ENCODE data around the gene CDC42EP2.

The CDC42EP2 gene

GRCh38 chr11:65341856-65342255 lies 27.2 kb downstream of the CDC42EP2 start:
- H3K27me3 ChIP-seq (ENCODE audit: control insufficient read depth in 1 of 2, insufficient read depth in 2 of 2, low read length in 2 of 2): no peaks in the 10 kb centered on the region
- no peak overlapping the region for H3K27ac ChIP-seq (ENCODE audit: low read length)
- H3K4me1 ChIP-seq (ENCODE audit: control insufficient read depth, insufficient read depth, low read length): no peaks in the 10 kb centered on the region
- no peaks in the 10 kb centered on the region for H3K9me3 ChIP-seq (ENCODE audit: control insufficient read depth in 2 of 2, low read length in 2 of 2)
- no peak overlapping the region for H3K9ac ChIP-seq (ENCODE audit: low read length in 2 of 2)
- H3K36me3 ChIP-seq (ENCODE audit: control insufficient read depth in 2 of 2, insufficient read depth in 2 of 2, low read length in 2 of 2): peaks cover 57 to 66% of the 10 kb centered on the region in 2 donors
- no peak overlapping the region for H3K4me3 ChIP-seq (ENCODE audit: low read length in 2 of 2)

- H3K4me1 ChIP-seq (ENCODE audit: control insufficient read depth, insufficient read depth, low read length): peaks cover 24% of the 10 kb centered on the region
- no peak overlapping the region for H3K4me3 ChIP-seq (ENCODE audit: low read length in 2 of 2)
- peaks cover 0 to 3% of the 10 kb centered on the region in 2 donors for H3K27me3 ChIP-seq (ENCODE audit: control insufficient read depth in 1 of 2, insufficient read depth in 2 of 2, low read length in 2 of 2)
- H3K36me3 ChIP-seq (ENCODE audit: control insufficient read depth in 2 of 2, insufficient read depth in 2 of 2, low read length in 2 of 2): peaks cover 42 to 45% of the 10 kb centered on the region in 2 donors
- H3K9me3 ChIP-seq (ENCODE audit: control insufficient read depth in 2 of 2, low read length in 2 of 2): no peaks in the 10 kb centered on the region
- no peak overlapping the region for H3K27ac ChIP-seq (ENCODE audit: low read length)
- H3K9ac ChIP-seq (ENCODE audit: low read length in 2 of 2): no peak overlapping the region
Measured at GRCh38 chr11:65351511-65351910, 36.8 kb downstream of the CDC42EP2 start.

GRCh38 chr11:65352783-65353182 lies 38.1 kb downstream of the CDC42EP2 start:
- peaks cover 0 to 6% of the 10 kb centered on the region in 2 donors for H3K27me3 ChIP-seq (ENCODE audit: control insufficient read depth in 1 of 2, insufficient read depth in 2 of 2, low read length in 2 of 2)
- H3K36me3 ChIP-seq (ENCODE audit: control insufficient read depth in 2 of 2, insufficient read depth in 2 of 2, low read length in 2 of 2): peaks cover 38 to 41% of the 10 kb centered on the region in 2 donors
- no peak overlapping the region for H3K9ac ChIP-seq (ENCODE audit: low read length in 2 of 2)
- H3K4me1 ChIP-seq (ENCODE audit: control insufficient read depth, insufficient read depth, low read length): peaks cover 24% of the 10 kb centered on the region
- H3K27ac ChIP-seq (ENCODE audit: low read length): no peak overlapping the region
- no peak overlapping the region for H3K4me3 ChIP-seq (ENCODE audit: low read length in 2 of 2)
- H3K9me3 ChIP-seq (ENCODE audit: control insufficient read depth in 2 of 2, low read length in 2 of 2): no peaks in the 10 kb centered on the region

GRCh38 chr11:65353376-65353775 lies 38.7 kb downstream of the CDC42EP2 start:
- Histone ChIP-seq H3K36me3 (ENCODE audit: control insufficient read depth in 2 of 2, insufficient read depth in 2 of 2, low read length in 2 of 2) (peaks cover 33 to 36% of the 10 kb centered on the region in 2 donors), H3K27ac (ENCODE audit: low read length) (peak overlapping the region; percentile 46), H3K9me3 (ENCODE audit: control insufficient read depth in 2 of 2, low read length in 2 of 2) (no peaks in the 10 kb centered on the region), H3K9ac (ENCODE audit: low read length in 2 of 2) (peak overlapping the region in 1 of 2 donors; percentile 50), H3K4me3 (ENCODE audit: low read length in 2 of 2) (peak overlapping the region in 1 of 2 donors; percentile 89), H3K27me3 (ENCODE audit: control insufficient read depth in 1 of 2, insufficient read depth in 2 of 2, low read length in 2 of 2) (peaks cover 0 to 6% of the 10 kb centered on the region in 2 donors), H3K4me1 (ENCODE audit: control insufficient read depth, insufficient read depth, low read length) (peaks cover 24% of the 10 kb centered on the region)

- Histone ChIP-seq H3K36me3 (ENCODE audit: control insufficient read depth in 2 of 2, insufficient read depth in 2 of 2, low read length in 2 of 2) (peaks cover 29 to 31% of the 10 kb centered on the region in 2 donors), H3K4me1 (ENCODE audit: control insufficient read depth, insufficient read depth, low read length) (peaks cover 24% of the 10 kb centered on the region), H3K9ac (ENCODE audit: low read length in 2 of 2) (peak overlapping the region; percentile 50 to 62), H3K27ac (ENCODE audit: low read length) (peak overlapping the region; percentile 46), H3K4me3 (ENCODE audit: low read length in 2 of 2) (peak overlapping the region; percentile 75 to 89), H3K9me3 (ENCODE audit: control insufficient read depth in 2 of 2, low read length in 2 of 2) (no peaks in the 10 kb centered on the region), H3K27me3 (ENCODE audit: control insufficient read depth in 1 of 2, insufficient read depth in 2 of 2, low read length in 2 of 2) (peaks cover 0 to 6% of the 10 kb centered on the region in 2 donors)
Measured at GRCh38 chr11:65353900-65354264, 39.2 kb downstream of the CDC42EP2 start.

- peak within 1 kb of the TSS; percentile 75 to 89 for H3K4me3 ChIP-seq (ENCODE audit: low read length in 2 of 2)
- H3K27ac ChIP-seq (ENCODE audit: low read length): peak within 1 kb of the TSS; percentile 46
- H3K36me3 ChIP-seq (ENCODE audit: control insufficient read depth in 2 of 2, insufficient read depth in 2 of 2, low read length in 2 of 2): peaks cover 25 to 27% of the 10 kb centered on the region in 2 donors
- H3K9ac ChIP-seq (ENCODE audit: low read length in 2 of 2): peak within 1 kb of the TSS; percentile 50 to 62
- H3K27me3 ChIP-seq (ENCODE audit: control insufficient read depth in 1 of 2, insufficient read depth in 2 of 2, low read length in 2 of 2): peaks cover 0 to 6% of the 10 kb centered on the region in 2 donors
- peaks cover 24% of the 10 kb centered on the region for H3K4me1 ChIP-seq (ENCODE audit: control insufficient read depth, insufficient read depth, low read length)
- H3K9me3 ChIP-seq (ENCODE audit: control insufficient read depth in 2 of 2, low read length in 2 of 2): no peaks in the 10 kb centered on the region
Measured at GRCh38 chr11:65354265-65355012, 39.8 kb downstream of the CDC42EP2 start, which contains the start of gene TIGD3. Gene TIGD3, plus strand, starts transcription at chr11:65354751. Its CDS starts 1,058 bp downstream, at chr11:65355809.

GRCh38 chr11:65355013-65355775 lies 40.5 kb downstream of the CDC42EP2 start:
- Histone ChIP-seq H3K27me3 (ENCODE audit: control insufficient read depth in 1 of 2, insufficient read depth in 2 of 2, low read length in 2 of 2) (peaks cover 0 to 6% of the 10 kb centered on the region in 2 donors), H3K9ac (ENCODE audit: low read length in 2 of 2) (peak overlapping the region in 1 of 2 donors; percentile 42), H3K36me3 (ENCODE audit: control insufficient read depth in 2 of 2, insufficient read depth in 2 of 2, low read length in 2 of 2) (peaks cover 21 to 25% of the 10 kb centered on the region in 2 donors), H3K27ac (ENCODE audit: low read length) (no peak overlapping the region), H3K4me3 (ENCODE audit: low read length in 2 of 2) (peak overlapping the region; percentile 59 to 89), H3K9me3 (ENCODE audit: control insufficient read depth in 2 of 2, low read length in 2 of 2) (no peaks in the 10 kb centered on the region), H3K4me1 (ENCODE audit: control insufficient read depth, insufficient read depth, low read length) (peaks cover 24% of the 10 kb centered on the region)

- H3K9ac ChIP-seq (ENCODE audit: low read length in 2 of 2): no peak overlapping the region
- H3K36me3 ChIP-seq (ENCODE audit: control insufficient read depth in 2 of 2, insufficient read depth in 2 of 2, low read length in 2 of 2): peaks cover 16 to 18% of the 10 kb centered on the region in 2 donors
- peaks cover 0 to 6% of the 10 kb centered on the region in 2 donors for H3K27me3 ChIP-seq (ENCODE audit: control insufficient read depth in 1 of 2, insufficient read depth in 2 of 2, low read length in 2 of 2)
- no peaks in the 10 kb centered on the region for H3K9me3 ChIP-seq (ENCODE audit: control insufficient read depth in 2 of 2, low read length in 2 of 2)
- H3K4me1 ChIP-seq (ENCODE audit: control insufficient read depth, insufficient read depth, low read length): peaks cover 24% of the 10 kb centered on the region
- peak overlapping the region; percentile 55 to 89 for H3K4me3 ChIP-seq (ENCODE audit: low read length in 2 of 2)
- no peak overlapping the region for H3K27ac ChIP-seq (ENCODE audit: low read length)
Measured at GRCh38 chr11:65355776-65356393, 41.2 kb downstream of the CDC42EP2 start.

- Histone ChIP-seq H3K9me3 (ENCODE audit: control insufficient read depth in 2 of 2, low read length in 2 of 2) (no peaks in the 10 kb centered on the region), H3K4me1 (ENCODE audit: control insufficient read depth, insufficient read depth, low read length) (peaks cover 24% of the 10 kb centered on the region), H3K36me3 (ENCODE audit: control insufficient read depth in 2 of 2, insufficient read depth in 2 of 2, low read length in 2 of 2) (peaks cover 10 to 13% of the 10 kb centered on the region in 2 donors), H3K9ac (ENCODE audit: low read length in 2 of 2) (no peak overlapping the region), H3K4me3 (ENCODE audit: low read length in 2 of 2) (no peak overlapping the region), H3K27me3 (ENCODE audit: control insufficient read depth in 1 of 2, insufficient read depth in 2 of 2, low read length in 2 of 2) (peaks cover 0 to 6% of the 10 kb centered on the region in 2 donors), H3K27ac (ENCODE audit: low read length) (no peak overlapping the region)
Measured at GRCh38 chr11:65356394-65356972, 41.8 kb downstream of the CDC42EP2 start.

- H3K9ac ChIP-seq (ENCODE audit: low read length in 2 of 2): no peak overlapping the region
- no peak overlapping the region for H3K27ac ChIP-seq (ENCODE audit: low read length)
- H3K4me1 ChIP-seq (ENCODE audit: control insufficient read depth, insufficient read depth, low read length): peaks cover 24% of the 10 kb centered on the region
Measured at GRCh38 chr11:65357856-65358356, 43.2 kb downstream of the CDC42EP2 start.

More at GRCh38 chr11:65357856-65358356, 43.2 kb downstream of the CDC42EP2 start:
- no peaks in the 10 kb centered on the region for H3K9me3 ChIP-seq (ENCODE audit: control insufficient read depth in 2 of 2, low read length in 2 of 2)
- no peaks in the 10 kb centered on the region for H3K36me3 ChIP-seq (ENCODE audit: control insufficient read depth in 2 of 2, insufficient read depth in 2 of 2, low read length in 2 of 2)
- H3K27me3 ChIP-seq (ENCODE audit: control insufficient read depth in 1 of 2, insufficient read depth in 2 of 2, low read length in 2 of 2): peaks cover 0 to 6% of the 10 kb centered on the region in 2 donors
- no peak overlapping the region for H3K4me3 ChIP-seq (ENCODE audit: low read length in 2 of 2)

Measured in stomach smooth muscle (tissue), 2 donors.